Ascending aorta (tissue), 2 donors: ENCODE results near the gene ZRANB3. TPM values are rescaled to one million over a fixed set of nuclear protein-coding genes. Genes with fewer than 3 reads are reported as not detected.
"Not testable (repeated sequence)": the region's sequence is repeated elsewhere in the genome, so short reads cannot be mapped to it uniquely, and the experiment has no call there.

ENCODE experiments used
- DNase-seq, 2 donors: peaks; one replicate each; pipeline ENCODE4 v3.0.0-alpha.2; 2019; ENCODE audit warnings: low spot score in 2 of 2
- H3K27ac ChIP-seq, 2 donors: fragments of 200-600 bp; sonication (generic); one replicate each; pipeline ENCODE4 v1.5.1; 2016 to 2017; ENCODE audit warnings: mild to moderate bottlenecking in 1 of 2
- H3K27me3 ChIP-seq: fragments of 200-600 bp; sonication (generic); one replicate; pipeline ENCODE4 v1.5.1; 2017
- H3K36me3 ChIP-seq, 2 donors: fragments of 200-600 bp; sonication (generic); one replicate each; pipeline ENCODE4 v1.5.1; 2016
- H3K4me1 ChIP-seq, 2 donors: fragments of 200-600 bp; sonication (generic); one replicate each; pipeline ENCODE4 v1.5.1; 2016 to 2017; ENCODE audit warnings: mild to moderate bottlenecking in 1 of 2
- H3K4me3 ChIP-seq, 2 donors: fragments of 200-600 bp; sonication (generic); one replicate each; pipeline ENCODE4 v1.5.1; 2016 to 2017; ENCODE audit warnings: mild to moderate bottlenecking in 1 of 2
- H3K9me3 ChIP-seq, 2 donors: fragments of 200-600 bp; sonication (generic); one replicate each; pipeline ENCODE4 v1.5.1; 2016
- intact Hi-C: fragments of 100-400 bp; cut with DNase I; formaldehyde crosslinking; loops from one replicate; pipeline ENCODE4 v1.15.1; 2023
- total RNA-seq: library from RNA; depleted of rRNA; stranded (reverse); fragments of >200 nt; gene quantifications from one replicate; pipeline ENCODE4 v1.1.0, GENCODE V29; 2016
- TF ChIP-seq, protein P1 (sequence below), 3 experiments: fragments of 200-600 bp in 2 of 3; fragments of 450-650 bp in 1 of 3; sonication (generic) in 2 of 3; IDR thresholded peaks; one replicate each; pipeline ENCODE4 v1.5.1; 2016 to 2019; ENCODE audit warnings: antibody characterized with exemption in 3 of 3, mild to moderate bottlenecking in 1 of 3, moderate library complexity in 1 of 3

The ZRANB3 gene
- total RNA-seq, 1 donor from 2014 or later, result 2.3 TPM

DNA sequence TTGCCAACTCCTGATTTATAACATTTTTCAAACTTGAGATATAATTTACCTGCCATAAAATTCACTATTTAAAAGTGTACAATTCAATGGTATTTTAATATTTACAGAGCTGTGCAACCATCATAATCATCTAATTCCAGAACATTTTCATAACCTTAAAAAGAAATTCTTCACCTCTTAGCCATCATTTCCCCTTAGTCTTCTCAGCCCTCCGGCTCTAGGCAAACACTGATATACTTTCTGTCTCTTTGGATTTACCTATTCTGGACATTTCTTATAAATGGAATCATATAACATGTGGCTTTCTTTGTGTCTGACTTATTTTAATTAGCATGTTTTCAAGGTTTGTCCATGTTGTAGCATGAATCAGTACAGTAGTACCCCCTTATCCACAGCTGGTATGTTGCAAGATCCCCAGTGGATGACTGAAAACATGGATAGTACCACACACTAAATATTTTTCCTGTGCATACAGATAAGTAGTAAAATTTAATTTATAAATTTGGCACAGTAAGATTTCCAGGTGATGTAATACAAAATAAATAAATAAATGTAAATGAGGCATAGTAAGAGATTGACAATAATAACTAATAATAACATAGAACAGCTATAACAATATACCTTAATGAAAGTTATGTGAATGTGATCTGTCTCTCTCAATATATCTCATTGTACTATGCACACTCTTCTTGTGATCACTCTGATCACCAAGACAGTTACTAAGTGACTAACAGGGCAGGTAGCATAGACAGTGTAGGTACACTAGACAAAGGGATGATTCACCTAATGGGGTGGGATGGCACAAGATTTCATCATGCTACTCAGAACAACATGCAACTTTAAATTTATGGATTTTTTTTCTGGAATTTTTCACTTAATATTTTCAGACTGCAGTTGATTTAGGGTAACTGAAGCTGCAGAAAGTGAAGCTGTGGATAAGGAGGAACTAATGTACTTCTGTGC, 405.8 kb downstream of the ZRANB3 start:
- Histone ChIP-seq H3K4me3 (no peak overlapping the region), H3K9me3 (no peaks in the 10 kb centered on the region), H3K36me3 (peaks cover 33 to 64% of the 10 kb centered on the region in 2 donors), H3K27me3 (no peaks in the 10 kb centered on the region), H3K27ac (no peak overlapping the region), H3K4me1 (no peaks in the 10 kb centered on the region)
- TF ChIP-seq, protein P1, sequence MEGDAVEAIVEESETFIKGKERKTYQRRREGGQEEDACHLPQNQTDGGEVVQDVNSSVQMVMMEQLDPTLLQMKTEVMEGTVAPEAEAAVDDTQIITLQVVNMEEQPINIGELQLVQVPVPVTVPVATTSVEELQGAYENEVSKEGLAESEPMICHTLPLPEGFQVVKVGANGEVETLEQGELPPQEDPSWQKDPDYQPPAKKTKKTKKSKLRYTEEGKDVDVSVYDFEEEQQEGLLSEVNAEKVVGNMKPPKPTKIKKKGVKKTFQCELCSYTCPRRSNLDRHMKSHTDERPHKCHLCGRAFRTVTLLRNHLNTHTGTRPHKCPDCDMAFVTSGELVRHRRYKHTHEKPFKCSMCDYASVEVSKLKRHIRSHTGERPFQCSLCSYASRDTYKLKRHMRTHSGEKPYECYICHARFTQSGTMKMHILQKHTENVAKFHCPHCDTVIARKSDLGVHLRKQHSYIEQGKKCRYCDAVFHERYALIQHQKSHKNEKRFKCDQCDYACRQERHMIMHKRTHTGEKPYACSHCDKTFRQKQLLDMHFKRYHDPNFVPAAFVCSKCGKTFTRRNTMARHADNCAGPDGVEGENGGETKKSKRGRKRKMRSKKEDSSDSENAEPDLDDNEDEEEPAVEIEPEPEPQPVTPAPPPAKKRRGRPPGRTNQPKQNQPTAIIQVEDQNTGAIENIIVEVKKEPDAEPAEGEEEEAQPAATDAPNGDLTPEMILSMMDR (IDR thresholded peaks at IDR 0.05), result no peak
- no peak for DNase-seq
- intact Hi-C loops, result no loop called here

DNA sequence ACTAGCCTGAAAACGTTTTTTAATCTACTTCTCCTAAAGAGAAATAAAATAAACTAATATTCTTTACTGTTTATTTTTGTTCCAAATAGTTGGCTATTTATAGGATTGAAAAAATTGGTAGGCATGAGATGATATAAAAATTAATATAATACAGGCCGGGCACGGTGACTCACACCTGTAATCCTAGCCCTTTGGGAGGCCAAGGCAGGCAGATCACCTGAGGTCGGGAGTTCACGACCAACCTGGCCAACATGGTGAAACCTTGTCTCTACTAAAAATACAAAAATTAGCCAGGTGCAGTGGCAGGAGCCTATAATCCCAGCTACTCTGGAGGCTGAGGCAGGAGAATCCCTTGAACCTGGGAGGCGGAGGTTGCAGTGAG, 409.4 kb downstream of the ZRANB3 start:
- H3K9me3 ChIP-seq, H3K4me3 ChIP-seq, intact Hi-C loops, H3K27ac ChIP-seq, H3K4me1 ChIP-seq, H3K27me3 ChIP-seq, DNase-seq: not testable (repeated sequence)
- peaks cover 9 to 34% of the 10 kb centered on the region in 2 donors for H3K36me3 ChIP-seq

DNA sequence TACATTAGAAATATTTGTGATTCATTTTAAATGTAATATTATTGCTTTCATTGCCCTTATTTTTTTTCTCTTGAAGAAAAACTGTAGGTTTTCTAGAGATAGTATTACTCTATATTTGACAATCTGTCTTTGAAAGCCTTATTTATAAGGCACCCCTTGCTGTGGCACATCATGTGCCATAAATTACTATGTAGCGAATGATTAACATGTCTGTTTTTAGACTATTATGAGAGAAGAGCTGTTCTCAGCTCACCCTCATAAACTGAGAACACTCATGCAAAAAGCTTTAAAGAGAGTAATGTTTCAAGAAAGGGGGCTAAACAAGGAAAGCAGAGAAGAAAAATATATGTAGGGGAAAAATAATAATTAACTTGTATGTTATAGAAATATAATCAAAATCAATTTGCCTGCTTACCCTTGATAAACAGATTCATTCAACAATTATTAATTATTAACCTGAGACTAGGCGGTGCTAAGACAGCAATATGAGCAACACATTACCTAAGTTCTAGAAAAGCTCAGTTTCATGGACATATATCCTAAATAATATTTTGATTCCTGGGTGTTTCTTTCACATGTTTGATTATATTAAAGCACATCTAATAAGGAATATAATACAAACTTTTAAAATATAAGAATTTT, 409.9 kb downstream of the ZRANB3 start:
- Histone ChIP-seq H3K27me3 (no peaks in the 10 kb centered on the region), H3K4me3 (no peak overlapping the region), H3K27ac (no peak overlapping the region), H3K36me3 (peaks cover 6 to 31% of the 10 kb centered on the region in 2 donors), H3K9me3 (no peaks in the 10 kb centered on the region), H3K4me1 (no peaks in the 10 kb centered on the region)
- DNase-seq, result no peak
- TF ChIP-seq, protein P1 (IDR thresholded peaks at IDR 0.05), result no peak
- intact Hi-C loops, result no loop called here

DNA sequence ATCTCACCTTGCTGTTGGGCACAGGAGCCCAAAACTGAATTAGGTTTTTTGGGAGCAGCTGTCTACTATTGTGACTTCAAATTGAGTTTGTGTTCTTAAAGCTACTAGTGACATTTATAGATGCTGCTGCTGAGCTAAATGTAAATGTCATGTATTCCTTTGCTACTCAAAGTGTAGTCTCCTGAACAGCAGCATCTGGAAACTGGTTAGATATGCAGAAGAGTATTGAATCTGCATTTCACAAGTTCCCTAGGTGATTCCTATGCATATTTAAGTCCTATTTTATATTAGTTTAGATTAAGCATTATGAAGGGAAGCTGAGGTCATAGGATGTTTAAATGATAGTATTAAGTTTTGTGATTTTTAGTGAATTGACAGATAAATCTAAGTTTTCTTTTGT, 411.4 kb downstream of the ZRANB3 start:
- intact Hi-C loops, result no loop called here
- H3K27ac ChIP-seq, result no peak overlapping the region
- no peaks in the 10 kb centered on the region for H3K9me3 ChIP-seq
- no peaks in the 10 kb centered on the region for H3K4me1 ChIP-seq
- TF ChIP-seq, protein P1 (IDR thresholded peaks at IDR 0.05), result no peak
- H3K4me3 ChIP-seq, result no peak overlapping the region
- no peak for DNase-seq
- H3K27me3 ChIP-seq, result no peaks in the 10 kb centered on the region
- peaks cover 6 to 20% of the 10 kb centered on the region in 2 donors for H3K36me3 ChIP-seq

DNA sequence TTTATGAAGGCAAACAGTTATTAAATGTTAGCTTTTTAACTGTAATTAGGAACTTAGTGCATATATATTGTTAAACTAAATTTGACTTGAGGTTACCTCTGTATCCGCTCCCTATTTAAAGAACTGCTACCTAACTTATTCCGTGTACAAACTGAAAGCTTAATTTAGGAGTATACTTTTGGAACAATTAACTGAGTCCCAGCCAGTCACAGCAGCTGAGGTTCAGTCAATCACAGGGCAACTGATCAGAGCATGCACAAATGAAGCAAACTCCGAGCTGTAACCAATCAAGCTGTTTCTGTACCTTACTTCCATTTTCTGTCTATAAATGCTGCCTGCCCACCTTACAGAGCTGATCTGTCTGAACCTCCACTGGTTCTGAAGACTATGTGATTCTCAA, 417.7 kb downstream of the ZRANB3 start:
- Histone ChIP-seq H3K27ac (no peak overlapping the region), H3K27me3 (no peaks in the 10 kb centered on the region), H3K36me3 (peaks cover 0 to 8% of the 10 kb centered on the region in 2 donors), H3K4me3 (no peak overlapping the region), H3K9me3 (no peaks in the 10 kb centered on the region), H3K4me1 (no peaks in the 10 kb centered on the region)
- intact Hi-C loops, result no loop called here
- TF ChIP-seq, protein P1 (IDR thresholded peaks at IDR 0.05), result no peak
- DNase-seq, result no peak

DNA sequence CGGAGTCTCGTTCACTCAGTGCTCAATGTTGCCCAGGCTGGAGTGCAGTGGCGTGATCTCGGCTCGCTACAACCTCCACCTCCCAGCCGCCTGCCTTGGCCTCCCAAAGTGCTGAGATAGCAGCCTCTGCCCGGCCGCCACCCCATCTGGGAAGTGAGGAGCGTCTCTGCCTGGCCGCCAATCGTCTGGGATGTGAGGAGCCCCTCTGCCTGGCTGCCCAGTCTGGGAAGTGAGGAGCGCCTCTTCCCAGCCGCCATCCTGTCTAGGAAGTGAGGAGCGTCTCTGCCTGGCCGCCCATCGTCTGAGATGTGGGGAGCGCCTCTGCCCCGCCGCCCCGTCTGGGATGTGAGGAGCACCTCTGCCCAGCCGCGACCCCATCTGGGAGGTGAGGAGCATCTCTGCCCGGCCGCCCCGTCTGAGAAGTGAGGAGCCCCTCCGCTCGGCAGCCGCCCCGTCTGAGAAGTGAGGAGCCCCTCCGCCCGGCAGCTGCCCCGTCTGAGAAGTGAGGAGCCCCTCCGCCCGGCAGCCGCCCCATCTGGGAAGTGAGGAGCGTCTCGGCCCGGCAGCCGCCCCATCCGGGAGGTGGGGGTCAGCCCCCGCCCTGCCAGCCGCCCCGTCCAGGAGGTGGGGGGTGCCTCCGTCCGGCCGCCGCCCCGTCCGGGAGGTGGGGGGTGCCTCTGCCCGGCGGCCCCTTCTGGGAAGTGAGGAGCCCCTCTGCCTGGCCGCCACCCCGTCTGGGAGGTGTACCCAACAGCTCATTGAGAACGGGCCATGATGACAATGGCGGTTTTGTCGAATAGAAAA, 425.3 kb downstream of the ZRANB3 start:
- H3K27me3 ChIP-seq, H3K27ac ChIP-seq, H3K4me3 ChIP-seq, intact Hi-C loops, H3K4me1 ChIP-seq, H3K9me3 ChIP-seq, H3K36me3 ChIP-seq, DNase-seq: not testable (repeated sequence)
